ENCODE results near the gene RAPGEF1.

Gene RAPGEF1

DNA sequence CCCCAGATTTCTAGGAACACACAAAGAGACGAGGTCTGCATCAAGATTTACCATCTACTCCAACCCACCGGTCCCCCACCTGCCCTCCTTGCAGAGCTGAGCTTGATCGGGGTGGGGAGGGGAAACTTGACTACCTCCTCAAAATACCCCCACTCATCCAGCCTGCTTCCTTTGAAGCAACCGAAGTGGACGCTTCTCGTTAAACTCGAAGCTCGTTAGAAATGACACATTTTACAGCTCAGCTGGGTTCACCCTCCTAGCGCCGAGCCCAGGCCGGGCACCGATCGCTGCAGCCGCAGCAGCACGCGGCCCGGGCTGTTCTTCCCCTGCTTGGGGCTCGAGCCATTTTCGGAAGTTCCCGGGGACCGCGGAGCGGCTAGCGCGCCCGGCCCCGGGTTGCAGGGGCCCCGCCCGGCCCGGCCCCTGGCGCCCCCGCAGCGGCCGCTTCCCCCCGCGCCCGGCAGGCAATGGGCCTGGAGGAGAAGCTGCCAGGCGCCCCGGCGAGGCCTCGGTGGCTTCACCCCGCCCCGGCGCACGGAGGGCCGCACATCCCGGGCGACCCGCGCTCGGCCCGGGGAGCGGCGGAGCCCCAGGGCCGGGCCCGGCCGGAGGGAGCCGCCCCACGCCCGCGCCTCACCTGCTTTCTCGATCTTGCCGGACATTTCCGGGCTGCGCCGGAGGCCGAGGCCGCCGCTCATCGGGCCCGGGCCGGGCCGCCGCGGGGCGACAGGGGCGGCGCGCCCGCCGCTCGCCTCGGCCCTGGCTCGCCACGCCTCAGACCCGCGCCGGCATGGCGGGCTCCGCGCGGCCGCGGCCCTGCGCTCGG, 530 bp downstream of the RAPGEF1 start:
- peak overlapping the region; percentile 94 to 99 (median 97) for H3K27ac ChIP-seq
- H3K27me3 ChIP-seq = no peaks in the 10 kb centered on the region
- H3K4me3 ChIP-seq = peak overlapping the region; percentile 71 to 93 (median 86)
- peaks cover 58 to 82% (median 75%) of the 10 kb centered on the region in 10 experiments for H3K4me1 ChIP-seq
- TF ChIP-seq Cebpa-rat (IDR thresholded peaks at IDR 0.05) = no peak
- peaks cover 0 to 20% (median 0%) of the 10 kb centered on the region in 11 experiments; a peak in 5 of 22 replicates for H3K36me3 ChIP-seq
- H3K9ac ChIP-seq = peak overlapping the region; percentile 96 to 99 (median 98)
- peaks cover 7 to 46% (median 28%) of the 10 kb centered on the region in 11 experiments; a peak in 14 of 22 replicates for H4K20me1 ChIP-seq
- H3K4me2 ChIP-seq = peak overlapping the region; percentile 91 to 99 (median 96)
- H3K9me3 ChIP-seq (replicated peaks in 1 of 11) = no peaks in the 10 kb centered on the region

DNA sequence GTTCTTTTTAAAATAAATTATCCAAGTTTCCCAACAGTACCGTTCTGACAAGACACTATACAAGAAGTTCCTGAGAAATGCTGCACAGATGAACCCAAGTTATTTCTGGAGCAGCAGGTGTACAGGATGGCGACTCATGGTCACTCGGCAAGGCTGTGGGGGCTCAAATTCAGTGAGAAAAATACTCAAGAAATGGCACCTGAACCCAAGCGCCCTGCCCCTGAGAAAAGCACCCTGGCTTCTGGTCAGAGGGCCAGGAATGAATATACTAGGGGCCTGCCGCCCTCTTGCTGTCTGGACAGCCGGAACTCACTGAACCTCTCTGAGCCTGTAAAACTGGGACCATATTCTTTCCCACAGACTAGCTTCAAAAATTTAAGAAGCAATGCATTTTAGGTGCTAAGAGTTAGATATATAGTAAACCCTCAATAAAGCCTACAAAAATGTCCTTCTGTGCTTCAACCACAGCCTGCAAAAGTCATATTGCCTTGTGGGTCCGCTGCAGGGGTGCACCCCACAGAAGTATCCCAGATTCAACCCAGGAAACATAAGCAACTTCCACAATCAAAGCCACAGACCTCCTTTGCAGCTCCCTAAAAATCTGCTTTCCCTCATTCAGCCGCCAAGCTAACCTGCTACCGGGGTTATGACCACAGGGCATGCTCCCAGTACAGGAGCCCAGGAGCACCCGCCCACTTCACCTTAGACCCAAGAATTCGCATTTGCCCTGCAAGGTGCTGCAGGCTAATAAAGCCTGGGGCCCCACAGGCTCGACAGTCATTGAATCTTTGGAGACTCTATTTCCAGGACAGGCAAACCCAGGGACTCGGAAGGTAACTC, 1.4 kb downstream of the RAPGEF1 start:
- peak overlapping the region; percentile 94 to 99 (median 97) for H3K27ac ChIP-seq
- peak overlapping the region; percentile 91 to 99 (median 96) for H3K4me2 ChIP-seq
- H3K36me3 ChIP-seq = peaks cover 0 to 20% (median 0%) of the 10 kb centered on the region in 11 experiments; a peak in 5 of 22 replicates
- peaks cover 61 to 82% (median 75%) of the 10 kb centered on the region in 10 experiments for H3K4me1 ChIP-seq
- H3K27me3 ChIP-seq = no peaks in the 10 kb centered on the region
- H3K4me3 ChIP-seq = peak overlapping the region; percentile 71 to 93 (median 86)
- peaks cover 7 to 50% (median 28%) of the 10 kb centered on the region in 11 experiments; a peak in 14 of 22 replicates for H4K20me1 ChIP-seq
- peak overlapping the region; percentile 96 to 99 (median 98) for H3K9ac ChIP-seq
- TF ChIP-seq Cebpa-rat (IDR thresholded peaks at IDR 0.05) = no peak
- no peaks in the 10 kb centered on the region for H3K9me3 ChIP-seq (replicated peaks in 1 of 11)

DNA sequence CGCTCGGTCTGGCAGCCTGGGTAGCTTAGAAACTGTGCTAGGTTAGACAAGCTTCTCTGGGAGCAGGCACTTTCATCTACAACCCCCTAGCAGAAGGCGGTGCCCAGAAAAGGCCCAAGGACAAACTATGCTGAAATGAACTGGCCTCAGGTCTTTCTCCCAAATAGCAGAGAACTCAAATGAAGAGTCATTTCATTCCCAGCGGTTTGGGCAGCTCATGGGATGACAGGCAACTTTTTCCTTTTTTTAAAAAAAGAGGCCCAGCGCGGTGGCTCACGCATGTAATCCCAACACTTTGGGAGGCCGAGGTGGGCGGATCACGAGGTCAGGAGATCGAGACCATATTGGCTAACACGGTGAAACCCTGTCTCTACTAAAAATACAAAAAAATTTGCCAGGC, 2.5 kb downstream of the RAPGEF1 start:
- Histone ChIP-seq H3K4me1 (peaks cover 70 to 82% (median 77%) of the 10 kb centered on the region in 10 experiments), H3K4me2 (peak overlapping the region; percentile 91 to 99 (median 96)), H4K20me1 (peaks cover 7 to 50% (median 28%) of the 10 kb centered on the region in 11 experiments; a peak in 14 of 22 replicates), H3K27ac (peak overlapping the region; percentile 84 to 99 (median 94)), H3K36me3 (peaks cover 0 to 20% (median 0%) of the 10 kb centered on the region in 11 experiments; a peak in 5 of 22 replicates), H3K9ac (peak overlapping the region; percentile 78 to 99 (median 98)), H3K9me3 (replicated peaks in 1 of 11) (no peaks in the 10 kb centered on the region), H3K4me3 (peak overlapping the region; percentile 25 to 90 (median 78); a peak in 18 of 20 replicates), H3K27me3 (no peaks in the 10 kb centered on the region)
- no peak for TF ChIP-seq Cebpa-rat (IDR thresholded peaks at IDR 0.05)

DNA sequence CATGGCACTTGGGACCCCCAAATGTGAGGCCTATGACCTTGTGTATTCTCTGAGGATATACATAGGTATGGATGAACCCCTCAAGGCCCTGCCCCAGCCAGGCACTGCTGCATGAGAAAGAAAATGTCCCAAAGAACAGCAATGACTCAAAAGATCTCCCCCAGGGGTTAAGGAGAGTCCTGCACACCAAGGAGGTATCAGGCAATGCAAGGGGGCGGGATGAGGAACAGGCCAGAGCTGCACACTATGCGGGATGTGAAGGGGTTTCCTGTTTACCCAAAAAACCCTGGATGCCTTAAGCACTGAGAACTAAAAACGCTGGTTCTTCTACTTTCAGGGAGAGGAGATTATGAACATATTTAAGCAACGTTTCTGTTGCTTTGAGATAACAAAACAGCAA, 3.4 kb downstream of the RAPGEF1 start:
- H3K9ac ChIP-seq = peak overlapping the region; percentile 78 to 99 (median 98)
- peak overlapping the region; percentile 91 to 99 (median 96) for H3K4me2 ChIP-seq
- peak overlapping the region; percentile 84 to 99 (median 94) for H3K27ac ChIP-seq
- H3K4me3 ChIP-seq = peak overlapping the region; percentile 25 to 90 (median 78); a peak in 18 of 20 replicates
- no peak for TF ChIP-seq Cebpa-rat (IDR thresholded peaks at IDR 0.05)
- peaks cover 7 to 60% (median 35%) of the 10 kb centered on the region in 11 experiments; a peak in 14 of 22 replicates for H4K20me1 ChIP-seq
- no peaks in the 10 kb centered on the region for H3K9me3 ChIP-seq (replicated peaks in 1 of 11)
- H3K4me1 ChIP-seq = peaks cover 75 to 87% (median 81%) of the 10 kb centered on the region in 10 experiments
- H3K36me3 ChIP-seq = peaks cover 0 to 20% (median 0%) of the 10 kb centered on the region in 11 experiments; a peak in 5 of 22 replicates
- H3K27me3 ChIP-seq = no peaks in the 10 kb centered on the region

DNA sequence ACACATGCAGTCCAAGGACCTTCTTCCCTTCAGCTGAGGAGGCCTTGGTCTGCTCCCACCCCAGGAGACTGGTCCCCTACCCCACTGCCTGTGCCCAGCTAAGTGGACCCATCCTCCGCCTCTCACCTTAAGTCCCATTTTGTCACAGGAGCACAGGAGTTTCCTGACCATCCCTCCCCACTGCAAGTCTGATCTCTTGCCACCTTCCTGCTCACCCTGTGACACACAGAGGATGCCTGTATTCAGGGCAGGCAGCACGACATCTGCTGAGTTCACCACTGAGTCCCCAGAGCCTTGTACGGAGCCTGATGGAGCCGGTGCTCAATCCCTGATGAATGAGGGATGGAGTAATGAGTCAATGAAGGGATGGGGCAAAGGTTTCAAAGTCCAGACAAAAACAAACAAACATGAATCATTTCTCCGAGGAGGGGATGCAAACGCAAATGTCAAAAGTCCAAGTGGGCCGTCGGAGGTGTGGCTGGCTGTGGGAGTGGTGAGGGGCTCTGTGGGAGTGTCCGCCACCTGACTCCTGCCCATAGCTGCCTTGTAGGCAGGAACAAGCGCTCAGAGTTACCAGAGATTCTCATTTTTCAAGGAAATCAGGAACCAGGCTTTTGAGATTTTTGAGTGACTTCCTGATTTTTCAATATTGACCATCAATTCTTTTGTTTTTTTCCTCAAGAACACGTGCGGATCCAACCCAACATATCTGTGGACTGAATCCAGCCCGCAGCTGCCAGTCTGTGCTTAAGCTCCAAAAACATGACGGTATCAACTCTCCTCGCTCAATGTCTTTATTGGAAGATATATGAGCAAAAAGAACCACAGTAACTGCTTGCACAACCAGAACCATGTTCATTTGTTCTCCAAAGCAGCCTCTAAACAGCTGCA, 4.4 kb downstream of the RAPGEF1 start:
- peaks cover 0 to 20% (median 0%) of the 10 kb centered on the region in 11 experiments; a peak in 5 of 22 replicates for H3K36me3 ChIP-seq
- peak overlapping the region; percentile 78 to 99 (median 98) for H3K9ac ChIP-seq
- H3K4me1 ChIP-seq = peaks cover 77 to 89% (median 84%) of the 10 kb centered on the region in 10 experiments
- H3K4me3 ChIP-seq = peak overlapping the region; percentile 48 to 90 (median 66); a peak in 17 of 20 replicates
- H3K4me2 ChIP-seq = peak overlapping the region; percentile 91 to 99 (median 96)
- H4K20me1 ChIP-seq = peaks cover 7 to 66% (median 38%) of the 10 kb centered on the region in 11 experiments; a peak in 14 of 22 replicates
- H3K9me3 ChIP-seq (replicated peaks in 1 of 11) = no peaks in the 10 kb centered on the region
- no peak for TF ChIP-seq Cebpa-rat (IDR thresholded peaks at IDR 0.05)
- H3K27ac ChIP-seq = peak overlapping the region; percentile 84 to 99 (median 94)
- no peaks in the 10 kb centered on the region for H3K27me3 ChIP-seq

DNA sequence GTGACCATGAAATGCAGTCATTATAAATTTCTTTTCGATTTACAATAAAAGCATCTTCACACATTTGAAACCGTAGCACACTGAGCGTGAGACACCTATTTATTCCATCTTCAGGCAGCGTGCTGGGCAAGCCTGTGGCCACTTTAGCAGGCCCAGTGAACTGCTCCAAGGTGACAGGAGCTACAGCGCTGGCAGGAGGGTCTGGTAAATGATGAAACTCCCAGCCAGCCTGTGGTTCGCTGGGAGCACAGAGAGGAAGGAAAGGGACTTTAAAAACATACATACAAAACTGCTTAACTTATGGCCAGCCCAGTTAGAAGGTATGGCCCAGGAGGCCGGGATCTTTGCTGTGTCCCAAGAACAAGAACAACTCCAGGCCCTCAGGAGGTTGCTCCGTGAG, 5.1 kb downstream of the RAPGEF1 start:
- peaks cover 7 to 70% (median 38%) of the 10 kb centered on the region in 11 experiments; a peak in 14 of 22 replicates for H4K20me1 ChIP-seq
- H3K27ac ChIP-seq = peak overlapping the region; percentile 84 to 99 (median 94)
- peaks cover 80 to 92% (median 89%) of the 10 kb centered on the region in 10 experiments for H3K4me1 ChIP-seq
- no peaks in the 10 kb centered on the region for H3K27me3 ChIP-seq
- H3K9ac ChIP-seq = peak overlapping the region; percentile 78 to 99 (median 98)
- peak overlapping the region; percentile 91 to 99 (median 96) for H3K4me2 ChIP-seq
- H3K36me3 ChIP-seq = peaks cover 0 to 20% (median 0%) of the 10 kb centered on the region in 11 experiments; a peak in 5 of 22 replicates
- peak overlapping the region; percentile 18 to 90 (median 52); a peak in 18 of 20 replicates for H3K4me3 ChIP-seq
- H3K9me3 ChIP-seq (replicated peaks in 1 of 11) = no peaks in the 10 kb centered on the region
- TF ChIP-seq Cebpa-rat (IDR thresholded peaks at IDR 0.05) = no peak

DNA sequence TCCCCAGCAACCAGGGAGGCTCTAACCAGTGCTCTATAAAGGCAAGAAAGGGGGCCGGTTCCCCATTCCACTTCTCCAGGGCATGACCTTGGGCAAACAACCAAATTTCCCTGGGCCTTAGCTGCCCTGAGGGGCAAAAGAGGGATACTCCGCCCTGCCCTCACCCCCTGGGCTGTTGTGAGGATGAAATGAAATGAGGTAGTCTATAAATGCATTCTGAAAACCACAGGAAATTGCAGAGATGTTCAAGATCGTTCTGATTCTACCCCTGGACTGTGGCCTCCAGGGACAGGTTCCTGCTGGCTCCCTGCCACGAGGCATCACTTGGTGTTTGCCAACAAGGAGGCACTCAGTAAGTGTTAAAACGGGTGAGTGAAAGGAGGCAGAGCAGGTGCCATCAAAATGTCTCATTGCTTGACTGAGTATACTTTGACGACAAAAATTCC, 5.7 kb downstream of the RAPGEF1 start:
- Histone ChIP-seq H3K36me3 (peaks cover 0 to 20% (median 0%) of the 10 kb centered on the region in 11 experiments; a peak in 5 of 22 replicates), H3K4me3 (peak overlapping the region; percentile 33 to 90 (median 52); a peak in 18 of 20 replicates), H3K4me2 (peak overlapping the region; percentile 91 to 99 (median 96)), H3K4me1 (peaks cover 85 to 98% (median 94%) of the 10 kb centered on the region in 10 experiments), H3K9me3 (replicated peaks in 1 of 11) (no peaks in the 10 kb centered on the region), H3K9ac (peak overlapping the region; percentile 78 to 99 (median 98)), H3K27ac (peak overlapping the region; percentile 84 to 99 (median 94)), H4K20me1 (peaks cover 7 to 69% (median 38%) of the 10 kb centered on the region in 11 experiments; a peak in 14 of 22 replicates), H3K27me3 (no peaks in the 10 kb centered on the region)
- TF ChIP-seq Cebpa-rat (IDR thresholded peaks at IDR 0.05) = peak in 6 of 11 experiments; percentile 35 to 80 (median 44); a peak in 7 of 22 replicates
